GM18951 (cell line): ENCODE data around the gene GRID2IP.

Experiments
- POLR2A ChIP-seq: IDR thresholded peaks from 4 replicates; pipeline ENCODE4 v1.6.1; 2011; ENCODE audit warnings: mild to moderate bottlenecking; ENCODE audit not compliant: insufficient read length, insufficient read depth; ENCODE audit errors: extremely low read depth
- in situ Hi-C: fragments of 300-500 bp; cut with MboI; formaldehyde crosslinking; loops from one replicate; pipeline ENCODE4 v1.12.0; 2022; ENCODE audit warnings: low sequenced_read_pairs, mixed read lengths, inconsistent platforms; ENCODE audit not compliant: unreplicated experiment

The GRID2IP gene

DNA sequence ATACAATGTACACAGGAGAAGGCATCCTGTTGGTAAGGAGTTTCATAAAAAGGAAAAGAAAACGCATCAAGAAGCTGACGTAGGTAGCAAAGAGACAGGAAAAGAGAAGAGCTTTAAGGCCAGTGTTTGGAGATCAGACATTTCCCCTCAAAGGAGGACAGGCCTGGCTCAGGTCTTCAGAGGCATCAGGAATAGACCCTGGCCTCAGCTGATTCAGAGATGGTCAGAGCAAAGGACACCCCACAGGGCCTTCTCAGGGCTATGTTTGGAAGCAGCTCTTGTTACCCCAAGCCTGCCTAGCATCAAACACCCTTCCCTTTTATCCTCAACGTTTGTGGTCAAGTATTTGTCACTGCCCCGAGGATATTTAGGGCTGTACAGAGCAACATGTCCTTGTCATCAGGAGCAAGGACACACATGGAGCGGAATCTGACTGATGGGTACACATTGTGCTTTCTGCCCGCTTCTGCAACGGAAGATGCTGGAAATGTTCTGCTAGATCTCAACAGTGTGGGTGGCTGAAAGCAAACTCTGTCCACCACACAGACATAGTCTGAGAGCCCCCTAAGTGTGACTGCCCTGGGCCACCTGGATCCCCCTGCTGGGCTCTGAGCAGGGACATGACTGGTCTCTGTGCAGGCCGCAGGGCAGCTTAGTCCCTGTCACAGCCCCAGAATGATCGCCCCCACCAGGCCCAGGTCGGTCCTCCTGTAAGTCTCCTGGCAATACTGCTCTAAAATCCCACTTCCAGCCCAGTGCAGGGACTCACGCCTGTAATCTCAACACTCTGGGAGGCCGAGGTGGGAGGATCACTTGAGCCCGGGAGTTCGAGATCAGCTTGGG lies 25.0 kb upstream of the GRID2IP start:
- in situ Hi-C loops: no loop called here
- TF ChIP-seq POLR2A: no peak

DNA sequence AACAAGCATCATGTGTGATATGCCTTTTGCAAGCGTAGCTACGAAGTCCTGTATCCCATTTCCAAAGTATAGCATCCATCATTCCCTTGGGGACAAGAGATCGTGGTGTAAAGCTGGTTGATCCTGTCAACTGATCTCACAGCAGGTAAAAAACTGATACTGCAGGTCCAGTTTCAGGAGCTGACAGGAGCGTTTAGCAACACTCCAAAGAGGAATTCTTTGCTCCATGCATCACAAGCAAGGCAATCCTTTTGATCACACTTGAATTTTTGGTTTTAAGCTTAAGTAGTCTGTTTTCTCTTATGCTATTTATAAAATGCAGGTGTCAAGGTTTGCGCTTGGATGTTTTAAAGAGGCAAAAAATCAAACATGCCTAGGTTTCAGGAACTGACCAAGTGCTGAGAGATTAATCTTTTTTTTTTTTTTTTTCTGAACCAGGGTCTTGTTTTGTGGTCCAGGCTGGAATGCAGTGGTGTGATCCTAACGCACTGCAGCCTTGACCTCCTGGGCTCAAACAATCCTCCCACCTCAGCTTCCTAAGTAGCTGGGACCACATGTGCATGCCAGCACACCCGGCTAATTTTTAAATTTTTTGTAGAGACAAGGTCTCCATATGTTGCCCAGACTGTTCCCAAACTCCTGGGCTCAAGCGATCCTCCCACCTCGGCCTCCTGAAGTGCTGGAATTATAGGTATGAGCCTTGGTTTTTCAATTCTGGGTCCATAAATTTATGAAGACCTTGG lies 24.2 kb upstream of the GRID2IP start:
- TF ChIP-seq POLR2A: no peak
- in situ Hi-C loops: no loop called here

DNA sequence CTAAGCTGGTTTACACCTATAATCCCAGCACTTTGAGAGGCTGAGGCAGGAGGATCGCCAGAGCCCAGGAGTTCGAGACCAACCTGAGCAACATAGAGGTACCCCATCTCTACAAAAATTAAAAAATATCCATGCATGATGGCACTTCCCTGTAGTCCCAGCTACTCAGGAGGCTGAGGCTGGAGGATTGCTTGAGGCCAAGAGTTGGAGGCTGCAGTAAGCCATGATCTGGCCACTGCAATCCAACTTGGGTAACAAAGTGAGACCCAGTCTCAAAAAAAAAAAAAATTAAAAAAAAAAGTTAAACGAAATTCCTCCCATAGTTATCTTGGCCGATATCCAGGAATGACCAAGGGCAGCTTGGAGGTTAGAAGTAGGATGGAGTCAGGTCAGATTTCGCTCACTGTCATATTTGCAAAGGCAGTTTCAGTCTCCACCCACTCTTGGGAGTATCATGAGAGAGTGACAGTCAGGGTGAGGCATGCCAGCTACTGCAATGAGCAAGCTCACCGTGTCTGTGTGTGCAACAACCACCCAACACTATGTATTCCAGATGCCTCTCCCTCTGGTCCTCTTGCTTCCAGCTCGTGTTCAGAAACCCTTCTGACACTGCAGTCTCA lies 20.0 kb upstream of the GRID2IP start:
- no peak for TF ChIP-seq POLR2A
- in situ Hi-C loops: no loop called here

DNA sequence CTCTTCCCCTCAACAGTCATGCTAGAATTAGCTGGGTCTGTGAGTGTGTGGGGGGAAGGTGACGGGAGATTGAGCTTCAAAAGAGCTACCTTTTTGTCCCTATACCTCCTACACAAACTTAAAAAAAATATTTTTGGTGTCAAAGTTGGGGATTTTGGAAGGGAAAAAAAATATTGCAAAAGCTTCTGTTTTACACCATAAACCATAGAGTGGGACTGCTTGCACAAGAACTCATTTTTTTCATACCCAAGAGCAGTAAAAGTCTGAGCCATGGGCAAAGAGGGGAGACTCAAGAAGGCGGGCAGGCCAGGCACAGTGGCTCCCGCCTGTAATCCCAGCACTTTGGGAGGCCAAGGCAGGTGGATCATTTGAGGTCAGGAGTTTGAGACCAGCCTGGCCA lies 16.6 kb upstream of the GRID2IP start:
- in situ Hi-C loops: no loop called here
- TF ChIP-seq POLR2A: no peak

DNA sequence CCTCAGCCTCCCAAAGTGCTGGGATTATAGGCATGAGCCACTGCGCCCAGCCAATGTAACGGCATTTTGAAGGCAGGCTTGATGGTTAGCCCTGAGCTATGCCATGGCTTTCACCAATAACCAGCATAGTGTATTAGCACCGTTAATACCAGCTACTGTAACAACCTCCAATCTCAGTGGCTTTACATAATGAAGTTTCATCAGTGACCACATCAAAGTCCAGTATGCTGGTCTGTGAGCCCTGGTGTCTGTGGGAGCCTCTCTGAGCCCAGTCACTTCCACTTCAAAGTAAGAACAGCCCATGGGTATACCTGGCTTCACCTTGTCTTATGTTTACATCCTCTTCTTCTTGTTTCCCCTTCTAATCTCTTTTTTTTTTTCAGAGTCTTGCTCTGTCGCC lies 14.4 kb upstream of the GRID2IP start:
- in situ Hi-C loops: no loop called here
- no peak for TF ChIP-seq POLR2A

DNA sequence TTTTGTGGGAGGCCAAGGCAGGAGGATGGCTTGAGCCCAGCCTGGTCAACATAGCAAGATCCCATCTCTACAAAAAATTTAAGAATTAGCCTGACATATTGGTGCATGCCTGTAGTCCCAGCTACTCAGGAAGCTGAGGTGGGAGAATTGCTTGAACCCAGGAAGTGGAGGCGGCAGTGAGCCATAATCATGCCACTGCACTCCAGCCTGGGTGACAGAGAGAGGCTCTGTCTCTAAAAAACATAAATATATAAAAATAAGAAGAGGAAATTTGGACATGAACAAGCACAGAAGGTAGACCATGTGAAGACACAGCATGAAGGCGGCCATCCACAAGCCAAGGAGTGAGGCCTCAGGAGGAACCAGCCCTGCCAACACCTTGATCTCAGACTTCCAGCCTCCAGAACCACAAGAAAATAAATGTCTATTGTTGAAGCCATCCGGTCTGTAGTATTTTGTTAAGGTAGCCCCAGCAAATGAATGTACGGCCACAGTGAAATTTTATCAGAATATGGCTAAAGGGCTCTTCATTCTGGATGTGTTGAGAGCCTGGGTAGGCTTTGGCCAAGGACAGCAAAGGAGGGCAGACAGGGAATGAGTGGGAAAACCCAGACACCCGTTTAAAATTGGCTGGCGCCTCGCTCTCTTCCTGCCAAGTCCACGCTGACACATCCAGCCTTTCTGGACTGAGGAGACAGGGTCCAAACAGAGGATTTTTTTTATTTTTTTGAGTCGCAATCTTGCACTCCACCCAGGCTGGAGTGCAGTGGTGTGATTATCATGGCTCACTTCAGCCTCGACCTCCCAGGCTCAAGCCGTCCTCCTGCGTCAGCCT lies 12.9 kb upstream of the GRID2IP start:
- in situ Hi-C loops: no loop called here
- no peak for TF ChIP-seq POLR2A

DNA sequence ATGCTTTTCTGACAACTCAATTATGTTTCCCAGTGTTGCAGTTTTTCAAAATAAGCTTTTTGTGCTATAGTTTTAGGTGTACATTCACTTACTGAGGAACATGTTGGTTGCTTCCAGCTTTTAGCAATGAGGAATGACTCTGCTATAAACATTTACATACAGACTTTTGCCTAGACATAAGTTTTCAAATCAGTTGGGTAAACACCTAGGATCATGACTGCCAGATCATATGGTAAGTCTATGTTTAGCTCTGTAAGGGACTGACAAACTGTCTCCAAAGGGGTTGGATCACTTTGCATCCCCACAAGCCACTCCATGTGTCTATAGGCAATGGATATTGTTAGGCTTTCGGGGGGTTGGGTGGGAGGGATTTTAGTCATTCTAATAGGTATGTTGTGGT lies 10.8 kb upstream of the GRID2IP start:
- in situ Hi-C loops: no loop called here
- TF ChIP-seq POLR2A: no peak

DNA sequence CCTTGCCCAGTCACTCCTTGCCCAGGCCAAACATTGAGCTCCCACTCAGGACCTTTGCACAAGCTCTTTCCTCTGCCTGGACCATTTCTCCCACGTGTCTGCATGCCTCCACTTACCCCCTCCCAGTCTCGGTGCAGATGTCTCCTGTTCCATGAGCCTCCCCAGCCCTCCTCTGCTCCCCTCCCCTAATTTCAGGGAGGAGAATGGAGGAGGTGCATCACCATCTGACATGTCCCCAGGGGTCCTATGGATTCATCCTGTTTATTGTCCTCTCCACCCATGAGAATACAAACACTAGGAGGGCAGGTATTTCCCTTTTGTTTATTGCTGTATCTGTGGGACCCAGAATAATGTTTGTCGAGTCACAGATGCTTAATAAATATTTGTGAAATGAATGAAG lies 8.6 kb upstream of the GRID2IP start:
- no peak for TF ChIP-seq POLR2A
- in situ Hi-C loops: no loop called here

DNA sequence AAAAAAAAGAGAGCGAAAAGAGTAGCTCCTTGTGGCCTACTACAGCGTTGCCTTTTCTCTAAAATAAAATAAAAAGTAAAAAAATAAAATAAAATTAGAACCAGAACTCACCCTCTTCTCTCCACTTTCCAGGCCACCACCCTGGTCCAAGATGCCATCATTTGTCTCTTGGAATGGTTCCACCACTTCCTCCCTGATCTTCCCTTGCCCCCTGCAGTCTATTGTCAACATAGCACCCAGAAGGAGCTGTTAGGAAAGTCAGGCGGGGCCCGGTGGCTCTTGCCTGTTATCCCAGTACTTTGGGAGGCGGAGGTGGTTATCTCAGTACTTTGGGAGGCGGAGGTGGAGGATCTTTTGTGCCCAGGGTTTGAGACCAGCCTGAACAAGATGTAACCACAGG lies 7.6 kb upstream of the GRID2IP start:
- TF ChIP-seq POLR2A: no peak
- in situ Hi-C loops: no loop called here

DNA sequence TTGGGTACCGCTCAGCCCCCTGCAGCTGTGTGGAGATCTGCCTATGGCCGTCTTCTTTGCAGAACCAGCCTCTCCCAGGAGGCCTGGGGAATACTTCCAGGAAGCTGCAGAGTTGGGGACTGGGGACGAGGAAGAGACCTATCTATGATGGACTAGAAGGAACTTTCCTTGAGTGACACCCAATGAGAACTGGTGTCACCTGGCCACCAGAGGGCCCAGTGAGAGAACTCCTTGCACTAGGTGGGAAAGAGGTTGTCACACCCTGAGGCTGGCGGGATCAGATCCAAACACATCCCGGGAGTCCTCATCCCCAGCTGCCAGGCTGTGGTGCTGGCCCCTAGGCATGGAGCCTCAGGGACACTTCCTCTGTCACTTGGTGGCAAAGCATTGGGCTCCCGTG lies 4.9 kb upstream of the GRID2IP start:
- in situ Hi-C loops: no loop called here
- no peak for TF ChIP-seq POLR2A

DNA sequence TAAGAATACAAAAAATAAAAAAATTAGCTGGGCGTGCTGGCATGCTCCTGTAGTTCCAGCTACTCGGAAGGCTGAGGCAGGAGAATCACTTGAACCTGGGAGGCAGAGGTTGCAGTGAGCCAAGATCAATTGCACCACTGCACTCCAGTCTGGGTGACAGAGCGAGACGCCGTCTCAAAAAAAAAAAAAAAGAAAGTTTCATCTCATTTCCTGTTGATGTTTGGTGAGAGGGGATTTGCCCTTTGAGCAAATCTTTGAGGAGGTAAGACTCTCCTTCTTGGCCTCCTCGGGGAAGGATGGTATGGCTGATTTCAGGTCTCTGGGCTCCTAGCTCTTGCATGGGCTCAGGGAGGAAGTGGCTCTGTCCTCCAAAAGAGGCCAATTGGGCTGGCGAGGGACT lies 3.6 kb upstream of the GRID2IP start:
- TF ChIP-seq POLR2A: no peak
- in situ Hi-C loops: no loop called here

DNA sequence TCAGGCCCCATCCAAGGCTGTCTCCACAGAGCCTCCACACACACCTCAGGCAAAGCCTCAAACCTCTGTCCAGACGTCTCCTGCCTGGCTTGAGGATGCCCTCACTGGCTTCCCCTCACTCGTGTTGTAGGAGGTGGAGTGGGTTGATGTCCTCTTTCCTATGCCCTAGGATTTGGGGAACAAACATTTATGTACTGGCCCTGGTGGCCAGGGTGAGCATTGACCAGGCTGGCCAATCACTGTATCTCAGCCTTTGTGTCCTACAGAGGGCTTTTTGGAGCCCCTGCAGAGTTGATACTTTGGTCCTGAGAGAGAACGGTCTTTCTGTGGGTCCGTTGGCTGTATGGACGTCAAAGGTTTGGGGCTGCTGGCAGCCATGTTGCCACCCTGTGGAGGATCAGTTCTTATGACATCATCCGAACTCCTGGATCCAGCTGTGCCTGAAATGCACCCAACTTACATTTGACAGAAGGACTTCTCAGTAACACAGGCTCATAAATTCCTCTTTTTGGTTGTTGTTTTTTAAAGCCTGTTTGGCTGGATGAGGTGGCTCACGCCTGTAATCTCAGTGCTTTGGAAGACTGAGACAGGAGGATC lies 2.3 kb upstream of the GRID2IP start:
- in situ Hi-C loops: no loop called here
- TF ChIP-seq POLR2A: no peak

DNA sequence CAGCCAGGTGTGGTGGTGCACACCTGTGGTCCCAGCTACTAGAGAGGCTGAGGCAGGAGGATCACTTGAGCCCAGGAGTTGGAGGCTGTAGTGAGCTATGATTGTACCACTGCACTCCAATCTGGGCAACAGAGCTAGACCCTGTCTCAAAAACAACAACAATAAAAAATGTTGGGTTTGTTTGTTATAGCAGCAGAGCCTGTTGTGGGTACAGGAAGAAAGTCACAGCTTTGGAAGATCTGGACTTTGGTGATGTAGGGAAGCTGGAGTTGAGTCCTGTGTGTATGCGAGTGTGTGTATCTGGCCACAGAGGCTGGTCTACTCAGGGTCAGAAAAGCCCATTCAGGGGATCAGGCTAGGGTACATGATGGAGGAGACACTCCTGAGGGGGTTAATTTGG lies 3.9 kb downstream of the GRID2IP start:
- TF ChIP-seq POLR2A: no peak
- in situ Hi-C loops: no loop called here
